UCSD-AML1 (cell line): Measurements from ENCODE around the gene ETF1.
"Not testable (repeated sequence)": the region's sequence is repeated elsewhere in the genome, so short reads cannot be mapped to it uniquely, and the experiment has no call there.

ENCODE experiments used
- DNase-seq: peaks from one replicate; lab custom pipeline; 2025; ENCODE audit not compliant: unreplicated experiment; lab: John Stamatoyannopoulos, UW

ETF1 gene

DNA sequence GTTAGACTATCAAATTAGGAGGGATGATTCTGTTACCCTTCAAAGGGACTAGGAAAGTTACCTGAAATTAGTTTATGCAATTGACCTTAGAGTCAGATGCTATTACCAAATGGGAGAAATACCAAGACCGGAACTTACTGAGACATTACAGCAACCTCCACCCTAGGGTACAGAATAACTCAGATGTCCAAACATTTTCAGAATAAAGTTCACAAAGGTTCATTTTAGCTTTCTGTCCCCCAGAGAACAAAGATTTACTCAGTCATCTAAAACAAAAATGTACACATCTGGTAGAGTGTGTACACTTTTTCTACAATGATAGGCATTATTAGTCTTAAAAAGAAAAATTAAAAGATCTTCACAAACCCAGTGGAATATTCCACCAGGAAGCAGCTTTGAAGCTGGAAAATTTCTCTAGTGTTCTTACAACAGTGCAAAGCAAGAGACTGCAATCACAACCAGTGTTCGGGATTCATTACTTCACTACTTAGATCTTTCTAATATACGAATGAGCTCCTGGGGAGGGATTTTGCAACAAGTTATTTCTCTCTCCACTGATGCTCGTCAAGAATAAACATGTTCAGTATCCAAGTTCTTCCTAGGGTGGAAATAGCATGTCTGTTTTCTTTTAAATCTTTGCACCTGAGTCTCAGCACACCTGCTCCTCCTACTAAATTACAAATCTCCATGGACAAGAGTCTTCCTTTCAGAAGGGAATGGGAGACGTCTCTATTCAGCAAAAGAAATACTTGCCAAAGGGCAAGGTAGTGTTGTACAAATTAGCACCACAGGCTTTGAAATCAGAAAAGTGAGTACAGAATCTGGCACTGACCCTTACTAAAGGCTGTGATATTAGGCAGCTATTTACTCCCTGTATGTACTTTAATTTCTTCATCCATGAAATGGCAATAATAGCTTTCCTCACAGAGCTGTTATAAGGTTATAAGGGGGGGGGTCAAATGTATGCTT lies 8.8 kb downstream of the ETF1 start:
- DNase-seq: no peak

DNA sequence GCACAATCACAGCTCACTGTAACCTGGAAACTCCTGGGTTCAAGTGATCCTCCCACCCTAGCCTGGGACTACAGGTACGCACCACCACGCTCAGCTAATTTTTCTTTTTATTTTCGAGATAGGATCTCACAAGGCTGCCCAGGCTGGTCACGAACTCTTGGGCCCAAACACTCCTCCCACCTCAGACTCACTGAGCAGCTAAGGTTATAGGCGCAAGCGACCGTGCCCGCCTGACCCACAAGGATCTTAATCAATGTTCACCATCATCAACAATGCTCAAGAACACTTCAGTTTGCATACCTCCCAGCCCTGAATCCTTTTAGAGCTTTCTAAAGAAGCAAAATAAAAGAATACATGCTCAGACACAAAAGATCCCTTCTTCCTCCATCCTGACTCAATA lies 13.2 kb downstream of the ETF1 start:
- DNase-seq: no peak

DNA sequence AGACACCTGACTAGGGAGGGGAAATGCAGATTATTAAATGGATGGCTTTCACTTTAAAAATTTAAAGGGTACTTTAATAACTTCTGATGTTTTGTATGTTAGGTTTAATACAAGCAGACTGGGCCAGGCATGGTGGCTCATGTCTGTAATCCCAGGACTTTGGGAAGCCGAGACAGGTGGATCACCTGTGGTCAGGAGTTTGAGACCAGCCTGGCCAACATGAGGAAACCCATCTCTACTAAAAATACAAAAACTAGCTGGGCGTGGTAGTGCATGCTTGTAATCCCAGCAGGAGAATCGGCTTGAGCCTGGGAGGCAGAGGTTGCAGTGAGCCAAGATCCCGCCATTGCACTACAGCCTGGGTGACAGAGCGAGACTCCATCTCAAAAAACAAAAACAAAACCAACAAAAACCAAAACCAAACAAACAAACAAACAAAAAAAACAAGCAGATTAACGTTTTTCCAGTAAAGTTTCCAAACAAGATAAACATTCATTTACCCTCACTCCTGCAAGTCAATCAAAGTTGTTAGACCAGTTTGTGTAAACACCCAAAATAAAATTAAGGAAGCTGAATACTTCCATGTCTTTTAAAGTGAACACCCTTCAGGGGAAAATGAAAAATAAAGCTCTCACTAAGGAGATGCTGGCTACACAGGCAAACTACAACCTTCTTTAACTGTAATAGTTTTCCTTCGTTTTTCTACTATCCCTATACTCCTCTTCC lies 14.1 kb downstream of the ETF1 start:
- no peak for DNase-seq

DNA sequence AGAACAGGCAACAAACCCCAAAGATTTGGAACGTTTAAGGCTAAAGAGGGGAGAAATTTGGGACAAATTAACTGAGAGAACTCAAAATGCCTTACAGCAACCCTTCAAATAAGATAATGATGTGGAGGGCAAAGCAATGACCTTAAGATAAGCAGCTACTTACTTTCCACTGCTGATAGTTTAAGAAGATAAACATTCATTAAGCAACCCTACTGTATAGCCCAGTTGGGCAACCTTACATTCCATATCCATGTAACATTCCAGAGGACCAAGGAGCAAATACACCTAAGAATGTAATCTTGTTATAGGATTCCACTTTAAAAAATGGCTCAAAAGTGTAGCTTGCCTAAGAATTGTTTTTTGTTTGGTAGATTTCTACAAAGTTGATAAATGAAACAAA lies 14.8 kb downstream of the ETF1 start:
- no peak for DNase-seq

DNA sequence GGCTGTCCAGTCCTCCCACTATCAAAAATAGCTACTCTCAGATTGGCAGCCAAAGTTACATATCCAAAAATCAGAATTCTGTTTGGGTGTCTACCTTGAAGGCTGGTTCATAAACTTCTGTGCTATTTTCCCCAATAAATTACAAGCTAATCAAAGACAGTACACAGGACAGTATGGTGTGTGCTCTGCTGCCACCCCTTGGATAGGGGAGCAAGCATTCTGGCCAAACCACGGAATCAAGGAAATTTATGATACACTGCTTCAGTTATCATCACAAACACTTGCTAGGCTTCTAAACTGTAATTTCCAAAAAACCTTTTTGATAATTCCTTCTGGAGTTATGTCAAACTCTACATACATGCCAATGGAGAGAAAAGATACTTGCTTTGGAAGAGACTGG lies 15.9 kb downstream of the ETF1 start:
- DNase-seq: no peak

DNA sequence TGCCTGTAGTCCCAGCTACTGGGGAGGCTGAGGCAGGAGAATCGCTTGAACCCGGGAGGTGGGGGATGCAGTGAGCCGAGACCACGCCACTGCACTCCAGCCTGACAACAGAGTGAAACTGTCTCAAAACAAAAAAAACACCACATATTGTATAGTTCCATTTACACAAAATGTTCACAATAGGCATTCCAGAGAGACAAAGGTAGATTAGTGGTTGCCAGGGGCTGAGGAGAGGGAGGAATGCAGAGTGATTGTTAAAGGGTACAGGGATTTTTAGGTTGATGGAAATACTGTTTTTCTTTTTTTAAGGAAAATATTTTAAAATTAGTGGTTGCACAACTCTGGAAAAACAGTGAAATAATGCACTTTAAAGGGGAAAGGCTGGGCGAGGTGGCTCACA lies 19.6 kb downstream of the ETF1 start:
- no peak for DNase-seq

DNA sequence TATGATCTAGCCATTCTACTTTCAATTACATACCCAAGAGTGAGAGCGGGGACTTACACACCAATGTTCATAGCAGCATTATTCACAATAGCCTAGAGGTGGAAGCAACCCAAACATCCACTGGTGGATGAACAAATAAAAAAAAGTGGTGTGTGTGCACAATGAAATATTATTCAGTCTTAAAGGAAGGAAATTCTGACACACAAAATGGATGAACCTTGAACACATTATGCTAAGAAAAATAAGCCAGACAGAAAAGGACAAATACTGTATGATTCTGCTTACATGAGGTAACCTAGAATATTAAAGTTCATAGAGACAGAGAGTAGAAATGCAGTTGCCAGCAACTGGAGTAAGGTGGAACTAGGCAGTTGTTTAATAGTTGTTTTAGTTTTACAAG lies 22.1 kb downstream of the ETF1 start:
- no peak for DNase-seq

DNA sequence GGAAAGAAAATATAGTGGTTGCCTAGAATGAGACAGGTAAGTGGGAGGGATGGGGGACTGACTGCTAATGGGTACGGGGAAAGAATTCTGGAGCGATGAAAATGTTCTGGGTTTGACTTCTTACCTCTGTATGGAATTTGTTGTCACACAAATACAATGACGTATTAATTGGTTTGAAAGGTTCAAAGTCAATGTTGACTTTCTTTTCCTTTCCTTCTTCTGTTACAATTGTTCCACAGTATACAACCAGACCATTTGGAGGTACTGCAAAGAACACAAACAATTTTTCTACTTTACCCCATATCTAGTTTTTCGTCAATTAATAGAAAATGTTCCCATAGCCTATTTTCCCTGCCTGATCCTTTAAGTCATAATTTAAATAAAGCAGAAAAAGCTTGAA lies 25.6 kb downstream of the ETF1 start:
- no peak for DNase-seq

DNA sequence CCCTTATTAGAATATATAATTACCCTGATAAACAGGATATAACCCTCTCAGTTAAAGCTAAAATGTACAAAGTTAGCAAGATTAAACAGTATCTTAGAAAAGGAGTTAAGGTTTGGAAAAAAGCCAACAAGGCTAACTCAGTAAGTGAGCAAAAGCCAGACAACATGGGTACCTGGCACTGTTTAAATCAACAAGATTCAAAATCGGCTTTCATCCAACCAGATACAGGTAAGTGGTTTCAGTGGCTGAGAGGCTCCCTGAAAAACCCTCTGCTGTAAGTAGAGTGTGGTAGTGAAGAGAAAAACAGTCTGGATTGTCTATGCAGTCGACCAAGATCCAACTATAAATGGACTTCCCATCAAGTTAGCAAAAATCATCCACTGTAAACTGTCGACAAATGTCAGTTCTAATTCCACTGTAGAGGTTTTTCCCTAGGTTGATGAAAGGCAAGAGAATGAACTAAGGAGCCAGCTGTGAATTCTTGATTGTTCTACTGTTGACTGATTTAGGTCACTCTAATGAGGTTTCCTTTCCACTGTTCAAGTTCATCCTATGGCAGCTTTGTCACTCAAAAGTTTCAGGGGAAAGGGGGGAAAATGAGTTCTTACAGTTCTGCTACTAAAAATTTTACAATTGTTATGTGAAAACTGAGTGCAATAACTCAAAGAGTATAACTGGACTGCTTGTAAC lies 27.3 kb downstream of the ETF1 start:
- no peak for DNase-seq

DNA sequence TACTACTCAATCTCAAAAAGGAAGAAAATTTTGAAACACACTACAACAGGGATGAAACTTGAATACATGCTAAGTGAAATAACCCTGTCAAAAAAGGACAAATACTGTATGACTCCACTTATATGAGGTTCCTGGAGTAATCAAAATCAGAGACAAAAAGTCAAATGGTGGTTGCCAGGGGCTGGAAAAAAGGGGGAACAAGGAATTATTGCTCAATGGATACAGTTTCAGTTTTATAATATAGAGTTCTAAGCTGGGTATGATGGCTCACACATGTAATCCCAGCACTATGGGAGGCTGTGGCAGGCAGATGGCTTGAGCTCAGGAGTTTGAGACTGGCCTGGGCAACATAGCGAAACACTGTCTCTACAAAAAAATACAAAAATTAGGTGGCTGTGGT lies 29.0 kb downstream of the ETF1 start:
- DNase-seq: no peak

DNA sequence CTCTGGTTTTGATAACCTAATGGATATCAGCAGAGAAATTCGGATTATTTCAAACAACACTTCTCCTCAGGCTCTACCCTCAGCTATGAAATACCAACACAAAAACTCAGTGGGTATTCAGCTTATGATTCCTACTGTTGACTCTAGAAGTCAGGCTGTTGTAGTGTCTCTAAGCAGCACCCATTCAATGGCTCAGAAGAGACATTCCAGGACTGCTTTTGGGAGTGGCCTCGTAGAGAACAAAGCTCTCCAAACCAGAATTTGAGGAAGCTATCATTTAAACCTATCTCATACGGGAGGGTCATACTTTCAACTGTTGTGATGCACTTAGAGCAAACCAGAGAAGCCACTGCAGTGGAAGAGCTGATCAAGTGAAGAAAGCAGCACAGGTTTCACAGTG lies 34.1 kb downstream of the ETF1 start:
- DNase-seq: no peak

DNA sequence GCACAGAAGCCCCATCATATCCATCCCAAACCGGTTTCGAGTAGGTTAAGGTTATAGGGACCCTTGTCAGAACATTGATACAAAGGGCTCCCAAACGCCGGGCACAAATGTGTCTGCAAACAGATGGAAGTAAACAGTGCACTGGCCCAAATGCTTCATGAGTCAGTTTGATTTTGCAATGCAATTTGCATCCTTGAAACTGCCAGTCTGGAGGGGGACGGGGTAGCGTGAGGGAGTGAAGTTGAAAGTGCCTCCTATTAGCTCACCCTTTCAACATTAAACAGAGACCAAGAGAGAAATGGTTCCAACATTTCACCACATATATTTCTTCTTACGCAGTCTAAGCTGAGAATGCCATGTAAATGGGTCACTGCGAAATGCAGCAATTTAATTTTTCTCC lies 35.6 kb downstream of the ETF1 start:
- DNase-seq: not testable (repeated sequence)

DNA sequence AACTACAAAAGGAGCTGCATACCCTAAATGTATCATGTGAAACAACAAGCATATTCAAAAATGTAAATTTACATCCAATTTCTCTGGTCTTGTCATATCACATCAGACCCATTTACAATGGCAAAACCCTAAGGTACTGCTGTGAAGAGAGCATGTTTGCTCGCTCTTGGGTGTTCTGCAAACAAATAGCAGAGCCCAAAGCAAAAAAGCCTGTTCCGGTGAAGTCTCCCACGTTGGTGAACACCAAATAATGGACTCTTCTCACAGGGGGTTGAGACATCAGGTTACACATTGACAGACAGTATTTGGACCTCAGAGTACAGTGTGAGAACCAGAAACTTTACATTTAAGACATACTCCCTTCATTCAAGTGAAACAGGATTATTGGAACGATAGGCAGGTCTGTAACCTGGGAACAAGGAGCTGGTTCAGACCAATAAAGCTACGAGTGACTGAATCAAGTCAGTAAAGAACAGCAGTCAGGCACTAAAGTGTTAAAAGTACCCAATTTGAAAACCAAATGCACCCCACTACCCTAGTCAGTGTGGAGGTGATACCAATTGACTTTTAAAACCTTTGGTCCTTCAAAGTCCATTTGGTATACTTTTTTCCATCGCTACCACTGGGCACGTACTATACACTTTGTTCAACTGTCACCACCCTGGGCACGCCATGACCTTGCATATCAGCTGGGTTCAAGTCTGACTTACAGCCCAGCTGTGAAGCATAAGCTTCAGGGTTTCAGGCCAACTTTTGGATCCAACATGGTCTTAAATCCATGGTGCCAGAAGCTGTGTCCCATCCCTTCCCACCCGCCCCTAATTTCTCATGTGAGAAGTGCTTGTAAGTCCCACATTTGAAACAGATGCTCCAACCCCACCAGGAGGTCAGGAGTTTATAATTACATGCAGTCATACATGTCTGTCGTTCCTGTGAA lies 36.4 kb downstream of the ETF1 start:
- no peak for DNase-seq

DNA sequence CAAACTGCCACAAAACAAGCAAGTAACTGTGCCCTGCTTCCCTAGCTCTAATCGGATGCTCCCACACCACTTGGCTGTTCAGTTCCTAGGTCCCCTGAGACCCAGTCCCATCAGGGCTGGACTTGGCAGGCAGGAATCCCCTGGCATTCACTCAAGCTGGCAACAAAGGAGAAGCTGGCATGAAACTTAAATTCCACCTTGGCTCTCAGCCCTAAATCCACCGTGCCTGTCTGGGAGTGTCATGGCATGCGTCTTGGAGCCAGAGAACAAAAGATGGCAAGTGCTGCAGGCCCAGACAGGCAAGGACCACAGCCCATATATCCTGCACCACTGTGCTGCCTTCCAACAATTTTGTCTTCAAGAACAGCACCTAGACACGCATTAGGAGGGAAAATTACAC lies 38.2 kb downstream of the ETF1 start:
- DNase-seq: no peak

DNA sequence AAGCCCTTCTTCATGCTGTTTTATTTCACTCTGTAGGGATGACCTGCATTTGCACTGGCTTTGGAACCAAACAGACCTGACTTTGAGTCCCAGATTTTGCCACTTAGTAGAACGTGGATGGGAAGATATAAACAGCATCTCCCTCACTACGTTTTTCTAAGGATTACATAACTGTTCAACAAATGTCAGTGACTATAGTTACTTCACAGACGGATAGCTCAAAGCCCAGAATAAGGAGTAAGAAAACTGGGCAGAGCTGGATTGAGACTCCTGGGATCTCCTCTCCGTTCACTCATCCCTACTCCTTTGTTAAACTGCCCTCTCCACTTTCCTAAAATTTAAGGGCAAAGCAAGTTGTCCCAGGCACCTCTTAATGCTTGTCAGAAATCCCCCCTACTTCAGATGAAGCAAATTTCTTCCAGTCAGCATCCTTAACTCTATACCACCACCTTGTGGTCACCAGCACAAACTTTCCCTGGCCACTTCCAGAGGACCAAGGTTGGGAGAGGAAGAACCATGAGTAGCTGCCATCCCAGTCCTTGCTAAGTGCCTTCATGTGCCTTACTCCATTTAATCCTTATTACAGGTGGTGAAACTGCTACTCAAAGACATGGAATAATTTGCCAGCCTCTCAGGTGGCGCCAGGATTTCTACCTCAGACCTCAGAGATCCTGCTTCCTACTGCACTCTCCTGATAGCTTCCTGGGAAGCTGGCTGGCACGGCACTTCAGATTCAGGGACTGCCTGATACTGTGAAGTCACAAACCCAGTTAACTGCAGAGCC lies 39.4 kb downstream of the ETF1 start:
- no peak for DNase-seq

DNA sequence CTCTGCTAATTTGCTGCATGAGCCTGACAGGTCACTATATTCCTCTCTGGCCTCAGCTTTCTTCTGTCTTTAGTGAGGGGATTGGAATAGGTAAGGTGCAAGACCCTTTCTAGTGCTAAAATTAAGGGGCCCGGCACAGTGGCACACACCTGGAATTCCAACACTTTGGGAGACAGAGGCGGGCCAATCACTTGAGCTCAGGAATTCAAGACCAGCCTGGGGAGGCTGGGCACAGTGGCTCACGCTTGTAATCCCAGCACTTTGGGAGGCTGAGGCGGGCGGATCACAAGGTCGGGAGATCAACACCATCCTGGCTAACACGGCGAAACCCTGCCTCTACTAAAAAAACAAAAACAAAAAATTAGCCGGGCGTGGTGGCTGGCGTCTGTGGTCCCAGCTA lies 40.5 kb downstream of the ETF1 start:
- DNase-seq: no peak

DNA sequence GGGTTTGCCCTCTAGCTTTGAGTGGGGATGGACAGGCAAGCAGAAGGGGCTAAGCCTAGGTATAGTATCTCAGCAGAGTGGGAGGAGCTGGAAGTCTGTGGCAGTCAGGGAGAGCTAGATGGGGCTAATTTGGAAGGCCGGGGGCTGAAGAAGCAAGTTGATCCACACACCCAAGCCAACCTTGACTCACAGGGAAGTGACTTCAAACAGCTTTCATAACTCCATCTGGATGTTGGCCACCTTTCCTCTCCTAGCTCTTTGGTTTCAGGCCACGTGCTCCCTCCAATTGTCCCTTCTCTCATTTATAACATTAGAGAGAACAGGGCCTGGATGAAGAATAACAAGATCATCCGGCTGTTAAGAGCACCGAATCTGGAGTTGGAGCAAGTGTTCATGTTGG lies 40.9 kb downstream of the ETF1 start:
- no peak for DNase-seq

DNA sequence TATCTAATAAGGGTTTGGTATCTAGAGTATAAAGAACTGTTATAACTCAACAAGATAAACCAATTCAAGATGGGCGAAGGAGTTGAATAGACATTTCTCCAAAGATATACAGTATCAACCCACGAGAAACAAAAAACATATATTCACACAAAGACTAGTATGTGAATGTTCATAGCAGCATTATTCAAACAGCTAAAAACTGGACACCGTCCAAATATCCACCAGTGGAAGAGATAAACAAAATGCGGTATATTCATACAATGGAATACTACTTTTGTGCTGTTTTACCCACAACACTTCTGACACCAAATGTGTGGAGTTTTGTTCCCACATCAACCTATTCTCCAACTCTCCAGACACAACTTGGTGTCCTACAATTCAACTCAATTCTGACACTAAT lies 44.7 kb downstream of the ETF1 start:
- no peak for DNase-seq

DNA sequence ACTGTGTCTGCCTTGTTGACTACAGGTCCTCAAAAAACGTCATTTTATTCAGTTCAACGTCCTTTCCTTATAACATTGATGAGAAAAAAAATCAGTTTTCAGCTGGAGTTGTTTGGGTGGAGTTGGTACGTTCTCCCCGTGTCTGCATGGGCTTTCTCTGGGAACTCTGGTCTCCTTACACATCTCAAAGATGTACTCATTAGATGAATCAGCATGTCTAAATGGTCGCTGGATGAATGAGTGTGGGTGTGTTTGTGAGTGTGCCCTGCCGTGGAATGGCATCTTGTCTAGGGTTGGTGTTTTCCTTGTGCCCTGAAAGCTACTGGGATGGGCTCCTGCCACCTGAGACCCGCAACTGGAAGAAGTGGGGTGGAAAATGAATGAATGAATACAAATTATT lies 47.7 kb downstream of the ETF1 start:
- DNase-seq: no peak

DNA sequence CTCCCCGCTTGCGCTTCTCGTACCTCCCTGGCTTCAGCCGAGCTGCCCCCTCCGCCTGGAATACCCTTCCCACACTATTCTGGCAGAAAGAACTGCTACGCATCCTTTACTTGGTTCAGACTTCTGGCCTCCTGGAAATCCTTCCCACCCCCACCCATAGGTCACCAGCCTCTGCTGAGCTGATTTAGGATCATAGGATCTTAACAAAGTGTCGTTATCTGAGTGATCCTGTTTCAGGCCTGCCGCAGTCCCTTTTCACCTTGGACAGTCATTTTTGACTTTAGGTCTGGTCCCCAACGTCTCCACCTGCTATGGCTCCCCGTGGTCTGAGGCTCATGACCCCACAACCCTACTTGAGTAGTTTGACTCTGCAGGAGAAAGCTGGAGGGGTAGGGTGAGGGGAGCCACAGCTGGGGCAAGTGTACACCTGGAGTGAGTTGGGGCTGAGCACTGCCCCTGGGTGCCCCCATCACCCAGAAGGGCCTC lies 50.4 kb downstream of the ETF1 start:
- no peak for DNase-seq
